Adrenal gland (tissue), 12 donors: Measurements from ENCODE around the gene TP73. TPM values are rescaled to one million over a fixed set of nuclear protein-coding genes. Genes with fewer than 3 reads are reported as not detected.
A peak's percentile ranks its signal among the peaks of the same experiment; 100 is the strongest.

ENCODE experiments used
- DNase-seq, 7 donors: peaks; one replicate each; pipeline ENCODE4 v3.0.0-alpha.2; 2019 to 2020
- H3K27ac ChIP-seq, 5 donors: fragments of 200-600 bp; sonication (generic) in 4 of 5; 1 replicate in 3 of 5; 2 replicates in 2 of 5; pipeline versions ENCODE4 v1.5.1 to v1.8.0; 2016 to 2020; ENCODE audit warnings: mild to moderate bottlenecking in 1 of 5
- H3K27me3 ChIP-seq: fragments of 200-600 bp; 2 replicates; pipeline ENCODE4 v1.8.0; 2021
- H3K36me3 ChIP-seq, 2 donors: fragments of 200-600 bp; replicated peaks in 1 of 2; 1 replicate in 1 of 2; 2 replicates in 1 of 2; pipeline versions ENCODE4 v1.5.1 to v1.8.0; 2018 to 2022
- H3K4me1 ChIP-seq, 2 donors: fragments of 200-600 bp; replicated peaks in 1 of 2; 1 replicate in 1 of 2; 2 replicates in 1 of 2; pipeline versions ENCODE4 v1.5.1 to v1.8.0; 2018 to 2021
- H3K4me3 ChIP-seq, 4 donors: fragments of 200-600 bp; sonication (generic) in 3 of 4; one replicate each; pipeline ENCODE4 v1.5.1; 2016 to 2018
- H3K9me3 ChIP-seq, 3 donors: fragments of 200-600 bp; sonication (generic) in 1 of 3; replicated peaks in 1 of 3; 1 replicate in 2 of 3; 2 replicates in 1 of 3; pipeline versions ENCODE4 v1.5.1 to v1.8.0; 2016 to 2021
- POLR2A ChIP-seq, 2 donors: fragments of 450-650 bp; IDR thresholded peaks; one replicate each; pipeline ENCODE4 v1.6.1; 2017; ENCODE audit warnings: antibody characterized with exemption in 2 of 2, mild to moderate bottlenecking in 2 of 2, moderate library complexity in 1 of 2
- WGBS, 4 donors: extraction: QIAGEN DNeasy Blood & Tissue Kit in 2 of 4; methylation state at CpG; one replicate each; pipeline versions ENCODE4 v1.1.5 to v1.1.7; 2013 to 2017; 5-methylcytosine and 5-hydroxymethylcytosine counted together
- intact Hi-C, 2 donors: fragments of 100-400 bp; cut with DNase I; formaldehyde crosslinking; loops; one replicate each; pipeline versions ENCODE4 v1.14.1 to v1.15.0; 2022 to 2023
- polyA plus RNA-seq, 3 donors: library from polyadenylated mRNA; stranded (reverse); fragments of 200-250 nt in 2 of 3; fragments of 350-450 nt in 1 of 3; fragmentation: Illumina TruSeq in 1 of 3; extraction: RNeasy Lipid Tissue Mini Kit (QIAGEN cat#74804) in 1 of 3; gene quantifications; one replicate each; pipeline ENCODE4 v1.2.3, GENCODE V29; 2013 to 2014
- total RNA-seq, 9 donors: library from RNA; depleted of rRNA in 4 of 9; stranded (reverse); fragments of >200 nt in 4 of 9; fragments of 120-200 nt in 1 of 9; fragmentation: NEBNext Ultra II Directional in 1 of 9; extraction: Animal tissue kit (Norgen Biotek cat#: 25700) in 1 of 9; gene quantifications; one replicate each; pipeline versions ENCODE4 v1.1.0 to v1.2.4, GENCODE V29; 2013 to 2023
- TF ChIP-seq, protein P1 (sequence below), 6 experiments: fragments of 450-650 bp in 4 of 6; fragments of 200-600 bp in 2 of 6; sonication (generic) in 1 of 6; IDR thresholded peaks; 1 replicate in 5 of 6; 2 replicates in 1 of 6; pipeline versions ENCODE4 v1.5.1 to v1.8.0; 2016 to 2021; ENCODE audit warnings: antibody characterized with exemption in 6 of 6, mild to moderate bottlenecking in 2 of 6, moderate library complexity in 1 of 6
- donor health status: healthy with polysubstance abuse.
- donor health status: Bipolar disorder and iron deficiency.
- donor health status: DM: yes; HTN: yes; CAD: no.
- donor health status: DM: no; HTN: no; CAD: no.
- donor health status: DM: no; HTN: no; CAD: no.
- donor health status: DM: yes; HTN: yes; CAD: no.

Gene TP73
- total and polyA plus RNA-seq, 12 donors = 0.03 to 0.22 (median 0.14) TPM; not detected in 6

DNA sequence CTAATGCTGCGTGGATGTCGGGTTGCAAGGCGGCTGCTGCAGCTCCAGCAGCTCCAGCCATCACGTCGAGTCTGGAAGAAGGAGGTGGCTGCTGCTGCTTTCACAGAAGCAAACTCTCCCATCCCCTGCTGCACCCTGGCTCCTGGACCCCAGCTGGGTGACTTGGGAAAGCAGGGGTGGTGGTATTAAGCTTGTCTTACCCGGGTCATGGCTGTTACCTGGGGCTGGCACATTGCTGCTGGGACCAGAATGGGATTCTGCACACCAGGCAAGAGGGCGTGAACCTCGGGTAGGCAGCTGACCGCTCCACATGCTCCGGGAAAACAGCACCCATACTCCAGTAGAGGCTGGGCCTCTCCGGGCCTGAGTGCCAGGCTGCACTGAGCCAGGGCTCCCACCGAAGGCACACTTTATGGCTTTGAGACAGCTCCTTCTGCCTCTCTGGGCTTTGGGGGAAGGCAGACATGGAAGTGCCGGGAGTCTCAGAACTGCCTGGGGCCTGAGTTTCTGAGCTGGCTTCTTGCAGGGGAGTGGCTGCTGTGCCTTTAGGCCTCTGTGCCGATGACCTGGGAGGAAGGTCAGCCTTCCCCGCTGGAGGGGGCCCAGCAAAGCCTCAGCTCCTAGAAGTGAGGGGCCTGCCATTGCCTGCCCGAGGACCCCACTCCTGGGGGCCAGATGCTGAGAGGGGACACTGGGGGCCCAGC is 121.4 kb downstream of the TP73 start:
- H3K36me3 ChIP-seq = no peaks in the 10 kb centered on the region
- 65 to 85% (median 77%) methylated on average over 6 to 16 of the region's 16 CpGs for WGBS, 4 donors
- no peak for DNase-seq
- TF ChIP-seq POLR2A (IDR thresholded peaks at IDR 0.05) = no peak
- TF ChIP-seq, protein P1, sequence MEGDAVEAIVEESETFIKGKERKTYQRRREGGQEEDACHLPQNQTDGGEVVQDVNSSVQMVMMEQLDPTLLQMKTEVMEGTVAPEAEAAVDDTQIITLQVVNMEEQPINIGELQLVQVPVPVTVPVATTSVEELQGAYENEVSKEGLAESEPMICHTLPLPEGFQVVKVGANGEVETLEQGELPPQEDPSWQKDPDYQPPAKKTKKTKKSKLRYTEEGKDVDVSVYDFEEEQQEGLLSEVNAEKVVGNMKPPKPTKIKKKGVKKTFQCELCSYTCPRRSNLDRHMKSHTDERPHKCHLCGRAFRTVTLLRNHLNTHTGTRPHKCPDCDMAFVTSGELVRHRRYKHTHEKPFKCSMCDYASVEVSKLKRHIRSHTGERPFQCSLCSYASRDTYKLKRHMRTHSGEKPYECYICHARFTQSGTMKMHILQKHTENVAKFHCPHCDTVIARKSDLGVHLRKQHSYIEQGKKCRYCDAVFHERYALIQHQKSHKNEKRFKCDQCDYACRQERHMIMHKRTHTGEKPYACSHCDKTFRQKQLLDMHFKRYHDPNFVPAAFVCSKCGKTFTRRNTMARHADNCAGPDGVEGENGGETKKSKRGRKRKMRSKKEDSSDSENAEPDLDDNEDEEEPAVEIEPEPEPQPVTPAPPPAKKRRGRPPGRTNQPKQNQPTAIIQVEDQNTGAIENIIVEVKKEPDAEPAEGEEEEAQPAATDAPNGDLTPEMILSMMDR (IDR thresholded peaks at IDR 0.05) = no peak
- H3K4me1 ChIP-seq = peaks cover 14 to 37% of the 10 kb centered on the region in 2 donors
- H3K27ac ChIP-seq = peak overlapping the region in 2 of 5 donors; percentile 73 to 78
- no peaks in the 10 kb centered on the region for H3K27me3 ChIP-seq
- H3K9me3 ChIP-seq = no peaks in the 10 kb centered on the region
- H3K4me3 ChIP-seq = no peak overlapping the region
- intact Hi-C loops = no loop called here

DNA sequence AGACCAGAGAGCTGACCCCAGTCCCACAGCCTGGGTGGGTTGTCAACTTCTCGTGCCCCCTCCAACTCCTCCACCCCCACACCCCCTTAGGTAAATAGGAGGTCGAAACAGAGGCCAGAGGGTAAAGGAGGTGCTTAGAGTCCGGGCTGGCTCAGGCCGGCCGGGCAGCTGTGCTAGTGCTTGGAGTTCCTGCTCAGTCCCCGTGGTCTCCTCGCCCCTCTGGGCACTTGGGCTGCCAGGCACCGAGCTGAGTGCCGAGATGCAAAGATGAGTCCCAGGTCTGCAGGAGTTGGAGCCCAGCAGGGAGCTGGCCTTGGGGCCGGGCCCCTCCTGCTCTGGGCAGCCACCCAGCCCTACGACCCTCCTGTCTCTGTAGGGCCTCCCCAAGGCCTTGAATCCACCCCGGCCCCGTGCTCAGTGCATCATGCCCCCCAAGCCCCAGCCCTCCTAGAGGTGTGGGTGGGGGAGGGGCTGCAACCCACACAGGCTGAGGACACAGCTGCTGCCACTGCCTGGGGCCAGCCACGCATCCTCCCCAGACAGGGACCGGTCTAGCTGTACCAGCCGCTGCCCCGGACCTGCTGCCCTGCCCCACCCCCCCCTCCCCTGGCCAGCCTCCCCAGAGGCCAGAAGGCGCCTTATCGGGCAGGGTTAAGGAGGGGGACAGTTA is 122.1 kb downstream of the TP73 start:
- Histone ChIP-seq H3K4me3 (no peak overlapping the region), H3K9me3 (no peaks in the 10 kb centered on the region), H3K27me3 (no peaks in the 10 kb centered on the region), H3K4me1 (peaks cover 14 to 37% of the 10 kb centered on the region in 2 donors), H3K27ac (peak overlapping the region in 2 of 5 donors; percentile 13 to 73), H3K36me3 (peaks cover 0 to 5% of the 10 kb centered on the region in 2 donors)
- no peak for TF ChIP-seq POLR2A (IDR thresholded peaks at IDR 0.05)
- TF ChIP-seq, protein P1 (IDR thresholded peaks at IDR 0.05) = no peak
- 60 to 80% (median 67%) methylated on average over 6 to 19 of the region's 19 CpGs for WGBS, 4 donors
- intact Hi-C loops = no loop called here
- no peak for DNase-seq

DNA sequence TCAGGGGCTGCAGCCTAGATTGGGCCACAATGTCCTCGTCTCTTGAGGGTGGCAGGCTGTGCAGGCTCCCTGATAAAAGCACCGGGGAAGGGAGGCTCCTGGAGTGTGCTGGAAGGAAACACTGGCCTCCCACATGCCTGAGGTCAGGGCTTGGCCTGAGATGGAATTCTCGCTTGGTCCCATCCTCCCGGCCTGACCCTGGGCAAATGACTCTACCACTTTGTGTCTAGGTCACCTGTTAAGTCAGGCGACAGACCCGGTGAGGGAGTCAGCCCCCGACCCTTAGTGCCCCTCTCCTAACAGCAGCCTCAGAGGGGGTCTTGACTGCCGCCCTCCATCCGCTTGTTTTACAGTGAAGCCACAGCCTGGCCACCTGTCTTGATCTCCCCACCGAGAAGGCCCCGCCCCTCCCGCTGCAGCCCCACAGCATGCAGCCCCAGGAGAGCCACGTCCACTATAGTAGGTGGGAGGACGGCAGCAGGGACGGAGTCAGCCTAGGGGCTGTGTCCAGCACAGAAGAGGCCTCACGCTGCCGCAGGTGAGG is 122.7 kb downstream of the TP73 start:
- peaks cover 14 to 37% of the 10 kb centered on the region in 2 donors for H3K4me1 ChIP-seq
- 33 to 44% (median 41%) methylated on average over 1 to 17 of the region's 17 CpGs for WGBS, 4 donors
- TF ChIP-seq, protein P1 (IDR thresholded peaks at IDR 0.05) = no peak
- no peak for TF ChIP-seq POLR2A (IDR thresholded peaks at IDR 0.05)

DNA sequence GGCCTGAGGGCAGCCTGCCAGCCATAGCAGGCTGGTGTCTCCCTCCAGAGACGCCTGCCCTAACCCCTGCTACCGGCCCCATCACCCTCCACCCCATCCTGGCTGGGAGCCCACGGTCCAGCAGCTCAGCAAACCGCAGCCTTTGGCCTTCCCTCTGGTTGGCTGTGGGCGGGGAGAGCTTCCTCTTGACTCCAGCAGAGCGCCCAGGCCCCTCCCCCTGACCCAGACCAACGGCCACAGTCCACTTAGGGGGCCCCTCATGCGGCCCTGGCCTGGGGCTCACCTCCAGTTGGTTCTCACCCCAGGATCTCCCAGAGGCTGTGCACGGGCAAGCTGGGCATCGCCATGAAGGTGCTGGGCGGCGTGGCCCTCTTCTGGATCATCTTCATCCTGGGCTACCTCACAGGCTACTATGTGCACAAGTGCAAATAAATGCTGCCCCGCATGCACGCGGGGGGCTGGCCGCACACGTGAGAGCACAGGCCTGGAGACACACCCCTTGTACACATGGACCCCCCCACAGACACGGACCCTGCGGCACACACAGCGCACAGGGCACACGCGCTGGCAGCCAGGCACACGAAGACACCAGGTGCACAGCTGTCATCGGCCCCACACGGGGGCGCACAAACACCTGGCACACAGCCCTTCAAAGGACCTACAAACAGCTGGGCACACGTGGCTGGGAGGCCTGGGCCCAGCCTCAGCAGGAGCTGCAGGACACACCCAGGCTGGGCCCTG is 123.3 kb downstream of the TP73 start:
- no peaks in the 10 kb centered on the region for H3K27me3 ChIP-seq
- no peaks in the 10 kb centered on the region for H3K9me3 ChIP-seq
- no peak overlapping the region for H3K4me3 ChIP-seq
- peak overlapping the region in 1 of 5 donors; percentile 73 for H3K27ac ChIP-seq
- WGBS, 4 donors = 11 to 40% (median 27%) methylated on average over 6 to 27 of the region's 27 CpGs
- TF ChIP-seq POLR2A (IDR thresholded peaks at IDR 0.05) = no peak
- TF ChIP-seq, protein P1 (IDR thresholded peaks at IDR 0.05) = peak in 2 of 6 experiments; percentile 10 to 24
- H3K4me1 ChIP-seq = peaks cover 14 to 37% of the 10 kb centered on the region in 2 donors
- peak in 6 of 7 donors; percentile 44 to 58 (median 54) for DNase-seq
- intact Hi-C loops = no loop called here
- peaks cover 0 to 17% of the 10 kb centered on the region in 2 donors for H3K36me3 ChIP-seq

More for the DNA sequence above, 122.7 kb downstream of the TP73 start:
- intact Hi-C loops = no loop called here
- H3K36me3 ChIP-seq = peaks cover 0 to 11% of the 10 kb centered on the region in 2 donors
- no peak overlapping the region for H3K4me3 ChIP-seq
- H3K27me3 ChIP-seq = no peaks in the 10 kb centered on the region
- peak overlapping the region in 2 of 5 donors; percentile 13 to 73 for H3K27ac ChIP-seq
- DNase-seq = no peak
- no peaks in the 10 kb centered on the region for H3K9me3 ChIP-seq
